Neuronal stem cell (in vitro differentiated cells): Measurements from ENCODE around the gene ZNF780B.

Experiments used
- DNase-seq: peaks from one replicate; pipeline ENCODE4 v3.0.0-alpha.2; 2013; ENCODE audit warnings: low spot score
- H2AFZ ChIP-seq: one replicate; pipeline ENCODE4 v1.6.1; 2013; ENCODE audit warnings: mild to moderate bottlenecking, low read length, inconsistent platforms
- H2AK5ac ChIP-seq: 2 replicates; pipeline ENCODE4 v1.6.1; 2013; ENCODE audit warnings: low read depth, mild to moderate bottlenecking, inconsistent platforms, low read length, moderate library complexity, mixed read lengths
- H2BK120ac ChIP-seq: 2 replicates; pipeline ENCODE4 v1.6.1; 2013; ENCODE audit warnings: low read depth, mild to moderate bottlenecking, inconsistent platforms, low read length, moderate library complexity, mixed read lengths
- H2BK12ac ChIP-seq: one replicate; pipeline ENCODE4 v1.6.1; 2013; ENCODE audit warnings: low read length, inconsistent platforms
- H2BK15ac ChIP-seq: 2 replicates; pipeline ENCODE4 v1.6.1; 2013; ENCODE audit warnings: mild to moderate bottlenecking, low read length, inconsistent platforms, mixed read lengths
- H2BK5ac ChIP-seq: one replicate; pipeline ENCODE4 v1.6.1; 2013; ENCODE audit warnings: inconsistent platforms, mild to moderate bottlenecking, low read length, moderate library complexity
- H3K14ac ChIP-seq: one replicate; pipeline ENCODE4 v1.6.1; 2013; ENCODE audit warnings: low read length, inconsistent platforms
- H3K18ac ChIP-seq: 2 replicates; pipeline ENCODE4 v1.6.1; 2013; ENCODE audit warnings: low read length, inconsistent platforms
- H3K23ac ChIP-seq: 2 replicates; pipeline ENCODE4 v1.6.1; 2013; ENCODE audit warnings: low read depth, mild to moderate bottlenecking, mixed read lengths, low read length, inconsistent platforms; ENCODE audit not compliant: poor library complexity
- H3K27ac ChIP-seq: replicated peaks from 3 replicates; pipeline ENCODE4 v1.5.1; 2013; ENCODE audit warnings: low read length, inconsistent platforms
- H3K27me3 ChIP-seq, 3 experiments: 2 replicates each; pipeline ENCODE4 v1.6.1; 2013; ENCODE audit warnings: low read length in 3 of 3, mild to moderate bottlenecking in 2 of 3, inconsistent platforms in 1 of 3, low read depth in 1 of 3, mixed read lengths in 1 of 3, moderate library complexity in 1 of 3; ENCODE audit not compliant: control insufficient read depth in 3 of 3, insufficient read depth in 3 of 3
- H3K36me3 ChIP-seq, 2 donors: replicated peaks in 1 of 2; 2 replicates each; pipeline ENCODE4 v1.6.1; 2013; ENCODE audit warnings: low read length in 2 of 2; ENCODE audit not compliant: control insufficient read depth in 2 of 2, insufficient read depth in 2 of 2
- H3K4ac ChIP-seq: 2 replicates; pipeline ENCODE4 v1.6.1; 2013; ENCODE audit warnings: inconsistent platforms, mild to moderate bottlenecking, low read length, moderate library complexity
- H3K4me1 ChIP-seq, 2 donors: 1 replicate in 1 of 2; 2 replicates in 1 of 2; pipeline ENCODE4 v1.6.1; 2013; ENCODE audit warnings: low read length in 2 of 2, low read depth in 1 of 2; ENCODE audit not compliant: control insufficient read depth in 2 of 2, insufficient read depth in 1 of 2
- H3K4me2 ChIP-seq: one replicate; pipeline ENCODE4 v1.6.1; 2013; ENCODE audit warnings: mild to moderate bottlenecking, low read length, inconsistent platforms; ENCODE audit not compliant: insufficient read depth, poor library complexity, severe bottlenecking
- H3K4me3 ChIP-seq, 2 donors: 2 replicates each; pipeline ENCODE4 v1.5.1; 2013; ENCODE audit warnings: low read length in 2 of 2, mild to moderate bottlenecking in 2 of 2, inconsistent platforms in 1 of 2, moderate library complexity in 1 of 2
- H3K79me1 ChIP-seq: one replicate; pipeline ENCODE4 v1.6.1; 2013; ENCODE audit warnings: low read depth, mild to moderate bottlenecking, inconsistent platforms, low read length, moderate library complexity
- H3K9ac ChIP-seq: one replicate; pipeline ENCODE4 v1.6.1; 2013; ENCODE audit warnings: mild to moderate bottlenecking, low read depth, low read length, inconsistent platforms; ENCODE audit not compliant: poor library complexity
- H3K9me3 ChIP-seq, 2 donors: replicated peaks in 1 of 2; 2 replicates each; pipeline versions ENCODE3 to v1.6.1; 2013; ENCODE audit warnings: low read length in 2 of 2, mild to moderate bottlenecking in 2 of 2, inconsistent platforms in 1 of 2, low read depth in 1 of 2, mixed read lengths in 1 of 2, moderate library complexity in 1 of 2; ENCODE audit not compliant: control insufficient read depth in 2 of 2, insufficient read depth in 1 of 2
- H4K8ac ChIP-seq: one replicate; pipeline ENCODE4 v1.6.1; 2013; ENCODE audit warnings: low read depth, mild to moderate bottlenecking, inconsistent platforms, low read length, moderate library complexity
- H4K91ac ChIP-seq: one replicate; pipeline ENCODE4 v1.6.1; 2013; ENCODE audit warnings: low read length, low read depth, mild to moderate bottlenecking, inconsistent platforms; ENCODE audit not compliant: poor library complexity
- WGBS, 2 donors: extraction: QIAGEN DNeasy Blood & Tissue Kit; methylation state at CpG; one replicate each; pipeline ENCODE4 v1.1.7; 2013; ENCODE audit warnings: missing lambda C conversion rate in 2 of 2, mixed read lengths in 1 of 2; ENCODE audit not compliant: insufficient read length in 2 of 2, insufficient replicate concordance in 1 of 2; ENCODE audit errors: extremely low coverage in 2 of 2; 5-methylcytosine and 5-hydroxymethylcytosine counted together

The ZNF780B gene

GRCh38 chr19:40057166-40057565 lies 1.1 kb upstream of the ZNF780B start:
- no peak for DNase-seq
- Histone ChIP-seq H3K4ac (no peak overlapping the region), H2BK12ac (no peak overlapping the region), H3K18ac (no peak overlapping the region), H3K4me2 (no peak overlapping the region), H3K27ac (no peak overlapping the region), H3K4me1 (peaks cover 0 to 3% of the 10 kb centered on the region in 2 donors), H3K23ac (no peak overlapping the region), H2AK5ac (no peak overlapping the region), H2BK15ac (no peak overlapping the region), H3K36me3 (no peaks in the 10 kb centered on the region), H4K8ac (no peak overlapping the region), H2AFZ (no peak overlapping the region), H3K14ac (no peak overlapping the region), H3K4me3 (peak overlapping the region in 1 of 2 donors; percentile 88), H3K27me3 (no peaks in the 10 kb centered on the region), H3K79me1 (peaks cover 2% of the 10 kb centered on the region), H2BK120ac (no peak overlapping the region), H4K91ac (no peak overlapping the region), H3K9ac (no peak overlapping the region), H3K9me3 (peaks cover 0 to 59% of the 10 kb centered on the region in 2 donors), H2BK5ac (no peak overlapping the region)
- WGBS, 2 donors = no CpG with 5 or more reads among the region's 1 CpG

GRCh38 chr19:40056505-40056904 lies 474 bp upstream of the ZNF780B start:
- H3K14ac ChIP-seq = no peak overlapping the region
- no peak overlapping the region for H4K8ac ChIP-seq
- no peak overlapping the region for H2BK120ac ChIP-seq
- H2AK5ac ChIP-seq = no peak overlapping the region
- H3K27ac ChIP-seq = no peak overlapping the region
- H3K18ac ChIP-seq = no peak overlapping the region
- H3K79me1 ChIP-seq = peaks cover 2% of the 10 kb centered on the region
- no peak for DNase-seq
- H4K91ac ChIP-seq = no peak overlapping the region
- peak overlapping the region; percentile 88 to 94 for H3K4me3 ChIP-seq
- H3K36me3 ChIP-seq = peaks cover 0 to 2% of the 10 kb centered on the region in 2 donors
- peaks cover 0 to 65% of the 10 kb centered on the region in 2 donors for H3K9me3 ChIP-seq
- H2BK15ac ChIP-seq = no peak overlapping the region
- no peak overlapping the region for H2BK5ac ChIP-seq
- H3K4ac ChIP-seq = no peak overlapping the region
- no peak overlapping the region for H3K23ac ChIP-seq
- H3K4me2 ChIP-seq = peak overlapping the region; percentile 70
- H3K4me1 ChIP-seq = peaks cover 0 to 3% of the 10 kb centered on the region in 2 donors
- no CpG with 5 or more reads among the region's 7 CpGs for WGBS, 2 donors
- no peak overlapping the region for H3K9ac ChIP-seq
- peak overlapping the region; percentile 97 for H2AFZ ChIP-seq
- H3K27me3 ChIP-seq = no peaks in the 10 kb centered on the region
- no peak overlapping the region for H2BK12ac ChIP-seq

GRCh38 chr19:40055049-40055448 lies 982 bp downstream of the ZNF780B start:
- Histone ChIP-seq H3K79me1 (peaks cover 2% of the 10 kb centered on the region), H2BK5ac (no peak overlapping the region), H3K9me3 (peaks cover 4 to 68% of the 10 kb centered on the region in 2 donors), H3K18ac (no peak overlapping the region), H3K14ac (no peak overlapping the region), H2AK5ac (no peak overlapping the region), H3K4me1 (peaks cover 0 to 3% of the 10 kb centered on the region in 2 donors), H3K4me2 (peak overlapping the region; percentile 70), H4K91ac (no peak overlapping the region), H3K4me3 (peak overlapping the region in 1 of 2 donors; percentile 88), H4K8ac (no peak overlapping the region), H2AFZ (peak overlapping the region; percentile 97), H3K27me3 (no peaks in the 10 kb centered on the region), H2BK120ac (no peak overlapping the region), H2BK12ac (no peak overlapping the region), H3K27ac (no peak overlapping the region), H3K4ac (no peak overlapping the region), H3K23ac (no peak overlapping the region), H2BK15ac (no peak overlapping the region), H3K36me3 (peaks cover 2 to 4% of the 10 kb centered on the region in 2 donors), H3K9ac (no peak overlapping the region)
- WGBS, 2 donors = no CpG with 5 or more reads among the region's 10 CpGs
- DNase-seq = no peak

- no peak for DNase-seq
- peaks cover 0 to 3% of the 10 kb centered on the region in 2 donors for H3K4me1 ChIP-seq
- no peak overlapping the region for H2BK120ac ChIP-seq
- no peak overlapping the region for H2BK5ac ChIP-seq
- no peak overlapping the region for H3K18ac ChIP-seq
- H3K4me3 ChIP-seq = peak overlapping the region in 1 of 2 donors; percentile 88
- H2AK5ac ChIP-seq = no peak overlapping the region
- no peak overlapping the region for H4K91ac ChIP-seq
- H3K9me3 ChIP-seq = peaks cover 6 to 65% of the 10 kb centered on the region in 2 donors
- peaks cover 2% of the 10 kb centered on the region for H3K79me1 ChIP-seq
- no peak overlapping the region for H3K23ac ChIP-seq
- H3K4ac ChIP-seq = no peak overlapping the region
- H3K36me3 ChIP-seq = peaks cover 4% of the 10 kb centered on the region in 2 donors
- no CpG with 5 or more reads among the region's 9 CpGs for WGBS, 2 donors
- H3K9ac ChIP-seq = no peak overlapping the region
- no peaks in the 10 kb centered on the region for H3K27me3 ChIP-seq
- no peak overlapping the region for H2AFZ ChIP-seq
- H3K14ac ChIP-seq = no peak overlapping the region
- no peak overlapping the region for H3K4me2 ChIP-seq
- H4K8ac ChIP-seq = no peak overlapping the region
- H2BK12ac ChIP-seq = no peak overlapping the region
- H2BK15ac ChIP-seq = no peak overlapping the region
- no peak overlapping the region for H3K27ac ChIP-seq
These were observed 1.4 kb downstream of the ZNF780B start for GRCh38 chr19:40054632-40055031.
